K562 treated with DMSO at 1 percent for 24 hours (cell line): ENCODE data around the gene FAM78B. TPM values are rescaled to one million over a fixed set of nuclear protein-coding genes. Genes with fewer than 3 reads are reported as not detected.

Source experiments
- total RNA-seq: library from RNA; unstranded; fragments of 300-600 nt; gene quantifications from 2 replicates; pipeline ENCODE4 v1.2.3, GENCODE V29; 2022; ENCODE audit warnings: low read depth; ENCODE audit not compliant: insufficient read depth

The FAM78B gene
- 0.23 and 1.4 TPM in 2 replicates for total RNA-seq

GRCh38 chr1:166166698-166167571, at the start of gene FAM78B:
Gene FAM78B (minus strand): TSS chr1:166167001. CDS start chr1:166166248, 753 bp downstream.

